Measurements from ENCODE around the gene DDX23.
"Not testable (repeated sequence)": the region's sequence is repeated elsewhere in the genome, so short reads cannot be mapped to it uniquely, and the experiment has no call there.

Gene DDX23

GRCh38 chr12:48851883-48852733, at the start of gene DDX23:
Gene DDX23, minus strand, starts transcription at chr12:48852163. Its CDS starts 6,381 bp downstream, at chr12:48845782.
- peak; percentile 81 to 86 for DNase-seq (ENCODE audit: low read depth in 2 of 2)

GRCh38 chr12:48901278-48901677, 49.3 kb upstream of the DDX23 start:
- DNase-seq (ENCODE audit: low read depth in 2 of 2) = no peak

- no peak for DNase-seq (ENCODE audit: low read depth in 2 of 2)
Measured at GRCh38 chr12:48899651-48900050, 47.7 kb upstream of the DDX23 start.

GRCh38 chr12:48894271-48894670, 42.3 kb upstream of the DDX23 start:
- no peak for DNase-seq (ENCODE audit: low read depth in 2 of 2)

- peak; percentile 59 to 73 for DNase-seq (ENCODE audit: low read depth in 2 of 2)
Measured at GRCh38 chr12:48890657-48891418, 38.9 kb upstream of the DDX23 start.

GRCh38 chr12:48889679-48890078, 37.7 kb upstream of the DDX23 start:
- no peak for DNase-seq (ENCODE audit: low read depth in 2 of 2)

DNA sequence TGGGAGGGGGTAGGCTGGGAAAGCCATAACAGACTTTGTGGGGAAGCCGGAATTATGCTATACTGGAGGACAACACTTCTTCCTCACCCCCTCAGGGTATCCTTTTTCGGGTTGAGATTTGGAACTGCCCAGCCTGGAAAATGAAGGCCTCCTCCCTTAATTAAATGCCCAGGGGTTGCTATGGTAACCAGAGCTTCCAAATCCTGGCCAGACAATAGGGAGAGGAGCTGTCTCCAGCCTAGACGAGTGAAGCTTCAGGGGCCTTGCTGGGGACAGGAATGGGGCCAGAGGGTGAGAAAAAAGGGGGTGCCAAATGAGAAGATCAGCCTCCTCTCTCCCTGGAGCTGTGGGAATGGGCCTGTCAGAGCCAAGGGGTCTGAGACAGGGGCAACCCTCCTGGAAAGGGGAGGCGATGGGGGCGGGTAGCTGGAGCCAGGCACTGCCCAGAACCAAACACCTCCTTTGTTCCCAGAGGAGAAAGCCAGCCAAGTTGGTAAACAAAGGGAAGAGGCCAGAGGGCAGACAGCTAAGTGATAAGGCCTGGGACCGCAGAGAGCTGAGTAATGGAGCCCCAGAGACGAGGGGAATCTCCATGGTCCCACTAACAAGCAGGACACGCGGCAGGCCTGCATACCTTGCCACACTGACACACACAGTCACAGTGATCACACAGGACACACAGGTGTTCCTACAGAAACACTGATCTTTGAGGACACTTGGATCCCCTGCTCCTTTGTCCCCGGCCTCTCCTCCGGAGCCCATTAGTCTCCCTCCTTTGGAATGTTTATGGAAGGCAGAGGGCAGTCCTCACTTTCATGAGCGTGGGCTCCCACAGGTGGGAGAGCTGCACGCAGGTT, 31.6 kb upstream of the DDX23 start:
- no peak for DNase-seq (ENCODE audit: low read depth in 2 of 2)

- no peak for DNase-seq (ENCODE audit: low read depth in 2 of 2)
Measured at GRCh38 chr12:48882972-48883304, 31.0 kb upstream of the DDX23 start.

DNA sequence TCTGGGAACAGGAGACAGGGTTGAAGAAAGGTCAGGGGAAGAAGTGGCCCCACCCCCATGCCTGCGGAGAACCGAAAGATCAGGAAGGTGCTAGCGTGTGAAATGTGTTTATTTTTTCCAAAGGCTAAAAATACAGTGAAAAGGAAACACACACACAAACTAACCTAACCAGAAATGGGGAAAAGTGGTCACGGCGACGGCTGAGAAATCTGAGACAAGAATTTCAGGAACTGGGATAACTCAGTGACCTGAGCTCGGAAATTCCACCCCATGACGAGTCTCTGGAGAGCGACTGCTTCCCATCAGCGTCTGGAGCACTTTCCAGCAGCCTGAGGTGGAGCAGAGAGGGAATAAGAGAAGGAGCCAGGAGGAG, 30.3 kb upstream of the DDX23 start:
- DNase-seq (ENCODE audit: low read depth in 2 of 2) = no peak

- no peak for DNase-seq (ENCODE audit: low read depth in 2 of 2)
Measured at GRCh38 chr12:48881686-48882314, 29.8 kb upstream of the DDX23 start.

GRCh38 chr12:48880647-48881046, 28.7 kb upstream of the DDX23 start:
- no peak for DNase-seq (ENCODE audit: low read depth in 2 of 2)

DNA sequence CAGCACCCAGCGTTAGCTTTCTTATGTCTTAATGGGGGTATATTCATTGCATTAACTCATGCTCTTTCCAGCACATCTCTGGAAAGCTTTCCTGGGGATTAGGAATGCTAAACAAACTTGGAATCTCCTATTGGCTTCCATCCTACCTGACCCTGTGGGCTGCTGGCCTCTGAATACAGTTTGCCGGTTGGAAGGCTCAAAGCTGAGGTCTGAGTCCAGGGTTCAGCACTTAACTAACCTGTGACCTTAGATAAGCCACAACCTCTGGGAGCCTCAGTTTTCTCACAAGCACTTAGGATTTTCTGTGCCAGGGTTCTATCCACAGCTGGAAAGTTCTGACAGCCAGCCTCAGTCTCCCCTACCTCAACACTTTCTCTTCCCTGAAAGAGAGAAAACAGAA, 26.6 kb upstream of the DDX23 start:
- no peak for DNase-seq (ENCODE audit: low read depth in 2 of 2)

GRCh38 chr12:48875944-48876515, 24.1 kb upstream of the DDX23 start:
- DNase-seq (ENCODE audit: low read depth in 2 of 2) = no peak

DNA sequence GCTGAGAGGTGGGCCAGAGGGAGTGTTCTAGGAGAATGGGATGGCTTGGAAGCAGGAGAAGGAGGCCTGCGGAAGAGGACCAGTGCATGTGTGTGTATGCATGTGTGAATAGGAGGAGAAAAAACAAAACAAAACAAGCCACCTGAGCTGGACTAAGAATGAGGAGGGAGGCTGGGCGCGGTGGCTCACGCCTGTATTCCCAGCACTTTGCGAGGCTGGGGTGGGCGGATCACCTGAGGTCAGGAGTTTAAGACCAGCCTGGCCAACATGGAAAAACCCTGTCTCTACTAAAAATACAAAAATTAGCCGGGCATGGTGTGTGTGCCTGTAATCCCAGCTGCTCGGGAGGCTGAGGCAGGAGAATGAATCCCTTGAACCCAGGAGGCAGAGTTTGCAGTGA, 21.6 kb upstream of the DDX23 start:
- not testable (repeated sequence) for DNase-seq (ENCODE audit: low read depth in 2 of 2)

DNA sequence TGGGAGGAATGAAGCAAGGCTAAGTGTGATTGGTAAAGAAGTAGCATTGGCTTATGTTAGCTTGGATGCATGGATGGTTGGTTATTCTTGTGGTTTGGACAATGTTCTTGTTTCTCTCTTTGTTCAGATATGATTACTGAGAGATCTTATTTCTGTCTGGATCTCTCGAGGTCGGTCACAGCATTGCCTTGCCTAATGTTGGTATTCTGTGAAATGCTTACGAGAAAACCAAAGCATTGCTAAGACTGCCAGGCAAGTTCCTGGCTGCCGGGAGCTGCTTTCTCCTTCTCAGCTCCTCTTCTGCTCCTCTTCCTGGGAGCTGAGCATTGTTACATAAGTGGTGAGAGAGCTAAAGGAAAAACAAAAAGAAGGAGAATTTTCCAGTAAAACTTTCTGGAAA, 21.1 kb upstream of the DDX23 start:
- no peak for DNase-seq (ENCODE audit: low read depth in 2 of 2)

- no peak for DNase-seq (ENCODE audit: low read depth in 2 of 2)
Measured at GRCh38 chr12:48869191-48869590, 17.2 kb upstream of the DDX23 start.

- no peak for DNase-seq (ENCODE audit: low read depth in 2 of 2)
Measured at GRCh38 chr12:48868451-48868850, 16.5 kb upstream of the DDX23 start.

DNA sequence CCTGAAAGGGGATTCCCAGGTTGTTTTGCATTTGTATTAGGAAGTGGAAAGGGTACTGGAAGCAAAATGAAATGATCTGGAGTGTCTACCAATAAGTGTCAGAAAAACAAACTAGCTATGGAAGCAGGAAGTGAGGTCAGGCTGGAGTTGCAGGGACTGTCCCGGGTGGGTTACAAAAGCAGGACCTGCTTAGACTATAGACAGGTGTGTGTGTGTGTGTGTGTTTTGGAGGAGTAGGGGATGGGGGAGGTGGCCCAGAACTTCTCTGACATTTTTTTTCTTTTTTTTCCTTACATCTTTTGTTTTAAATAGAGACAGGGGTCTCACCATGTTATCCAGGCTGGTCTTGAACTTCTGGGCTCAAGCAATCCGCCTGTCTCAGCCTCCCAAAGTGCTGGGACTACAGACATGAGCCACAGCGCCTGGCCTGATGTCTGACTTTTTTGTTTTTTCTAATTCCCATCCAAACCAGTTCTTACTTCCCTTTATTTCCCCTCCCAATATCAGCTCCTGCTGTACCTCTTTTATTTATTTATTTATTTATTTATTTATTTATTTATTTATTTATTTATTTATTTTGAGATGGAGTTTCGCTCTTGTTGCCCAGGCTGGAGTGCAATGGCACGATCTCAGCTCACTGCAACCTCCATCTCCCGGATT, 14.2 kb upstream of the DDX23 start:
- no peak for DNase-seq (ENCODE audit: low read depth in 2 of 2)

GRCh38 chr12:48865281-48866051, 13.5 kb upstream of the DDX23 start, which contains the start of gene RND1:
Gene RND1, minus strand, starts transcription at chr12:48865870. Its CDS starts 103 bp downstream, at chr12:48865767.
- DNase-seq (ENCODE audit: low read depth in 2 of 2) = peak; percentile 64

DNA sequence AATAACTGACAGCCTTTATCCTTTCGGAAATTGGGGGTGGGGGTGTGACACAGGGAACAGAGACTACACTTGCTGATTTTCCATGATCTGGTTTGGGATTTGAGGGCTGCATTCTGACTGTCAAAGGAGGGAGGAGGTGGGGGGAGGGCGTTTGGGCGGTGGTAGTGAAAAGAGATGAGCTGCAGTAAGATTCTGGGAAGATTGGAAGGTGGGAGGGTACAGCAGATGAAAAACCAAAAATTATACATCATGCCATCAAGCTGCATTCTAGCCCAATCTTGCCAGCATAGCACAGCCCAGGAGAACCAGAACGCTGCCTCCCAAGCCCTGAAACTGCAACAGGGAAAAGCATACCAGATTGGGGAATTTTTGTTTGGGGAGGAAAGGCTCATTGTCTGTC, 11.3 kb upstream of the DDX23 start:
- DNase-seq (ENCODE audit: low read depth in 2 of 2) = no peak

Data from stimulated activated CD4-positive, alpha-beta T cell treated with anti-CD3 and anti-CD28 coated beads, Interleukin-1b, Interleukin-23, amount 100 ng/mL, for 4 hours (primary cell).